Forelimb muscle (tissue), 1 donor: ENCODE measurements around the gene SEC24D. TPM values are rescaled to one million over a fixed set of nuclear protein-coding genes. Genes with fewer than 3 reads are reported as not detected.
"Not testable (repeated sequence)": the region's sequence is repeated elsewhere in the genome, so short reads cannot be mapped to it uniquely, and the experiment has no call there.

Experiments used
- DNase-seq: peaks from one replicate; pipeline ENCODE4 v3.0.0-alpha.2; 2013; ENCODE audit warnings: low read depth
- polyA plus RNA-seq: library from polyadenylated mRNA; unstranded; fragments of 120-200 nt; gene quantifications from one replicate; pipeline ENCODE4 v1.2.1, GENCODE V29; 2013; ENCODE audit not compliant: insufficient read length

The SEC24D gene
- polyA plus RNA-seq, 1 donor, result 44.2 TPM

GRCh38 chr4:118810991-118811764 lies 24.7 kb downstream of the SEC24D start:
- no peak for DNase-seq

DNA sequence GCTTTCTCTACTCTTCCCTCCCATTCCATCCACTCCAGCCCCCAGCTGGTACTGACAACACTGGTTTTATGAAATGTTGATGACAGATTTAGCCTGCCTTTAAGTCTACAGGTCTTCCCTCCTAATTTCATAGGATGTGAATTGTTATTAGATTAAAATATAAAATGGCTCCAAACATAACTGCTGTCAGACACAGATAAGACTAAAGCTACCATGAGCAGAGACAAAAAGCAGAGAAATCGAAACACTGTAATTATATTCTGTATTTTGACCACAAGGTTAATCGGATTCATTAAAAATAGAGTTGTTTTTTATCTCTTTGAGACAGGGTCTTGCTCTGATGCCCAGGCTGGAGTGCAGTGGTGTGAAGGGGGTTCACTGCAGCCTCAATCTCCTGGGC lies 28.3 kb downstream of the SEC24D start:
- DNase-seq, result no peak

DNA sequence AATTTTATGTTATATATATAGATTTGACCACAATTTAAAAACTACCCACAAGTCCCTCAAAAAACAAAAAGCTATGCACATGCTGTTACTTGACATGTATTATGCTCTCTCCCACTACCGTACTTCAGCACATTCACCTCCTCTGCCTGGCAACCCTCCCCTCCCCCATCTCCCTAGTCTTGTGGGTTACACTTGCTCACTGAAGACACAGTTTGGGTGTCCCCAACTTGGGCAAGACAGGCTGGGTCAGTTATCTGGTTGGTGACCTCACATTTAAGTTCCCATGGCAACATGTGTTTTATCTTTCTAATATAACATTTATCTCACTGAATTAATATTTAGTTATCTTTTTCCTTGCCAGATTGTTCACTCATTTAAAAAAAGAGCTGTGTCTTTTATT lies 32.7 kb downstream of the SEC24D start:
- no peak for DNase-seq

GRCh38 chr4:118801895-118802575 lies 33.9 kb downstream of the SEC24D start:
- no peak for DNase-seq

- no peak for DNase-seq
Measured at GRCh38 chr4:118799231-118799942, 36.5 kb downstream of the SEC24D start.

- no peak for DNase-seq
Measured at GRCh38 chr4:118798658-118799057, 37.3 kb downstream of the SEC24D start.

GRCh38 chr4:118797558-118798142 lies 38.3 kb downstream of the SEC24D start:
- DNase-seq, result no peak

- not testable (repeated sequence) for DNase-seq
Measured at GRCh38 chr4:118791690-118792446, 44.1 kb downstream of the SEC24D start.

- DNase-seq, result no peak
Measured at GRCh38 chr4:118790544-118790943, 45.4 kb downstream of the SEC24D start.

DNA sequence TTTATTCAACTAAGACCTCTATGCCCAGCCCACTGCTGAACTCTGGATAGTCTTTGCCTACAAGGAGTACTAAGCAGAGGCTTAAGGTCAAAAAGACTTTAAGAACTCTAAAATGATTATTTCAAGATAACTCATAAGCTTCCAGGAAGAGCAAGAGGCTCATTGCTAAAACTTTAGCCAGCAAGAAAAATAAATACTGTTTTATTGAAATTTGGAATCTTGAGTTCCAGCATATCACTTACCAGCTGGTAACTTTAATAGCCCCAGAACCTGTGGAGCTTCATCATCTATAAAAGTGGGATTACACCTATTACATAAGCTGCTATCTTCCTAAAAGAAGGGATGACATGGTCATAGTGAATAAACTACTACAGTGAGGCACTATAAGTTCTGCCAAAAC lies 47.0 kb downstream of the SEC24D start:
- DNase-seq, result no peak

GRCh38 chr4:118787844-118788380 lies 48.0 kb downstream of the SEC24D start:
- no peak for DNase-seq

DNA sequence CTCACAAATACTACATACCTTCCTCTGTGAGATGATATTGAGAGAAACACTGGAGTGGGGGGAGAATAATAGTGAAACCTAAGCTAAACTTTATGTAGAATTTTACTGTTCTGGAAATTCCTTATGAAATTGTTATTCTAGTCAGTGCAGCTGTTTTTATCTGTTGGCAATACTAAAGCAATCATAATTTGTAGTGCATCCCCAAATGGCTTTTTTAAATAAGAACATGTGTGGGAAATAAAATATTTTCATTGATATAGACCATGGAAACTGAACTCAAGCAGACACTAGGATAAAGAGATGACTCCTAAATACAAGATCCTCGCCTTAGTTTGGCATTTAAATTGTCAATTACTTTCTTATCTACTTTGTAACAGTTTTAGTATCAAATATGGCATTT lies 51.1 kb downstream of the SEC24D start:
- DNase-seq, result no peak

DNA sequence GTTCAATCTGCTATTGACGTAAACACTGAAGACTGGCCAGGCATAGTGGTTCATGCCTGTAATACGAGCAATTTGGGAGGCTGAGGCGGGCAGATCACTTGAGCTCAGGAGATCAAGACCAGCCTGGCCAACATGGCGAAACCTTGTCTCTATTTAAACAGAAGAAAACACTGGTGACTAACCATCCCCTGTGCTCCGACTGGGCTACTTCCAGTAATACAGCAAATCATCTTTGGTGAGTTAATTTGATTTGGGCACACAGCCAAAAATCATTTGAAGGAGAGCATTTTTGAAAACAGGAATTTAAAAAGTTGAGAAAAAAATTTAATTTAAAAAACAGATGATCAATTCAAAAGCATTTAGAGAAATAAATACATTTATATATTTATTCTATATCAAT lies 52.0 kb downstream of the SEC24D start:
- no peak for DNase-seq

- DNase-seq, result not testable (repeated sequence)
Measured at GRCh38 chr4:118782886-118783285, 53.0 kb downstream of the SEC24D start.

DNA sequence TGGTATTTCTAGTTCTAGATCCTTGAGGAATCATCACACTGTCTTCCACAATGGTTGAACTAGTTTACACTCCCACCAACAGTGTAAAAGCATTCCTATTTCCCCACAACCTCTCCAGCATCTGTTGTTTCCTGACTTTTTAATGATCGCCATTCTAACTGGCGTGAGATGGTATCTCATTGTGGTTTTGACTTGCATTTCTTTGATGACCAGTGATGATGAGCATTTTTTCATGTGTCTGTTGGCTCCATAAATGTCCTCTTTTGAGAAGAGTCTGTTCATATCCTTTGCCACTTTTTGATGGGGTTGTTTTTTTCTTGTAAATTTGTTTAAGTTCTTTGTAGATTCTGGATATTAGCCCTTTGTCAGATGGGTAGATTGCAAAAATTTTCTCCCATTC lies 58.3 kb downstream of the SEC24D start:
- DNase-seq, result not testable (repeated sequence)

GRCh38 chr4:118776955-118777640 lies 58.8 kb downstream of the SEC24D start:
- DNase-seq, result not testable (repeated sequence)

DNA sequence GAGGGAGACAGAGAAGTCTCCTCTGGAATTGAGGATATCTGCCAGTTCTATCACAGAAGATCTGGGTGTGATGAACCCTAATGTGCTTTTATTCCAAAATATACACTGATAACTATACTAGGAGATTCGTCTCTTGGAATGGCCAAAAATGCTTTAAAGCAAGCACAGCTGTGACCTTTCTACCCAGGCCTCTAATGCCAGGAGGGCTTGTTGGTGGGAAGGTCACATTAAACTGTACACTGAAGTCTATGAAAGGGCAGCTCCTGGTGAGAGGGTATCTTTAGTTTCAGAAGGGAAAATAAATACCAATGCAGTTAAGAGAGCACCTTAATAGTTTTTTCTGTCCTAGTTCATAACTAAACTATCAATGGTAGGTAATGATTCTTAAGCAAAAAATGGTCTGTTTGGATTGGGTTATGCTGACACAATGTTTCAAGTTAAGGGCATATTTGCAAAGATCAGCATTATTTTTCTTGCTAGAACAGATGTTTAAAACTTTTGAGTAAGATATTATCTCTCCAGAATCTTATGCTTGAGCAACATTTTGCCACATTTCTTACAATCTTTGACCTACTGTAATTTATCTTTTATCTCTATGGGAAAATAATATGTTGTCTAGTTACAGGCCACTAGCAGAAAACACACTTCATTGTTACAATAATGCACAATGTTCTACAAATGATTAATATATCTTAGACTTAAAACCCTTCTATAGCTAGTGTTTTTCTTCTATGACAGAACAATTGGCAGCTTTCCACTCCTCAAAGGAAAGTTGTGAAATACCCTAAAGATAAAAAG lies 59.6 kb downstream of the SEC24D start:
- DNase-seq, result no peak

GRCh38 chr4:118775405-118775804 lies 60.5 kb downstream of the SEC24D start:
- DNase-seq, result no peak

GRCh38 chr4:118774989-118775388 lies 60.9 kb downstream of the SEC24D start:
- DNase-seq, result no peak

DNA sequence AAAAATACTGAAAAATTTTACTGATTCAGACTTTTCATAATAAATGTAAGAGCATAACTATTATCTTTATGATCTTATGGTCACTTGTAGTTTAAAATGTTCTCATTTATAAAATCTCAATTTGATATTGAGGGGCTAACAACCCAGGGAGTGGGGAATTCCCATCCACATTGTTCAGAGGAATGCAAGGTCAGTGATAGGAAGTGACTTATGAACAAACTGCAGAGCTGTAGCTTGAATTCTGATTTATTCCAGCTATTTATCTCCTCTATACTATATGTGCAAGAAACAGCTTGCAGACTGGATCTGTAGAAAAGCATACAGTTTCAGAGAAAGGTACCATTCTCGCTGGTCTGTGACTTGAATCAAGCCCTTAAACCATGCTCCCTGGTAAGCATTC lies 61.6 kb downstream of the SEC24D start:
- no peak for DNase-seq
